Measurements from ENCODE around the gene DCTN3.

GRCh38 chr9:34606905-34607304 is 13.4 kb downstream of the DCTN3 start:
- no peak for TF ChIP-seq CTCF (conservative IDR thresholded peaks at IDR 0.05; ENCODE audit: low read length)
- TF ChIP-seq EZH2phosphoT487 (IDR thresholded peaks at IDR 0.05; ENCODE audit: borderline replicate concordance), result no peak
